ENCODE measurements around the gene CCR5AS.

The CCR5AS gene

DNA sequence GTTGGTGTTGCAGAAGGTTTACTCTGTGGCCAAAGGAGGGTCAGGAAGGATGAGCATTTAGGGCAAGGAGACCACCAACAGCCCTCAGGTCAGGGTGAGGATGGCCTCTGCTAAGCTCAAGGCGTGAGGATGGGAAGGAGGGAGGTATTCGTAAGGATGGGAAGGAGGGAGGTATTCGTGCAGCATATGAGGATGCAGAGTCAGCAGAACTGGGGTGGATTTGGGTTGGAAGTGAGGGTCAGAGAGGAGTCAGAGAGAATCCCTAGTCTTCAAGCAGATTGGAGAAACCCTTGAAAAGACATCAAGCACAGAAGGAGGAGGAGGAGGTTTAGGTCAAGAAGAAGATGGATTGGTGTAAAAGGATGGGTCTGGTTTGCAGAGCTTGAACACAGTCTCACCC, 32.1 kb downstream of the CCR5AS start:
- no peaks in the 10 kb centered on the region for H3K36me3 ChIP-seq (ENCODE audit: control insufficient read depth in 2 of 4, insufficient read depth in 4 of 4, low read length in 3 of 4)
- H3K56ac ChIP-seq (replicated peaks; ENCODE audit: insufficient read length, low read depth, low read length): no peak overlapping the region
- H3K79me2 ChIP-seq (ENCODE audit: control insufficient read depth in 1 of 2, insufficient read depth in 2 of 2, low read length in 2 of 2): no peaks in the 10 kb centered on the region
- no peak overlapping the region for H3K4me3 ChIP-seq (ENCODE audit: extremely low read depth in 1 of 4, insufficient read depth in 2 of 4, low read depth in 3 of 4, low read length in 4 of 4)
- TF ChIP-seq KDM1A (IDR thresholded peaks at IDR 0.05; ENCODE audit: borderline replicate concordance, low read length) (no peak), CHD1 (IDR thresholded peaks at IDR 0.05; ENCODE audit: low read depth, low read length) (no peak), KDM4A (IDR thresholded peaks at IDR 0.05; ENCODE audit: low read depth, low read length, severe bottlenecking) (no peak), SP2 (IDR thresholded peaks at IDR 0.05; ENCODE audit: low read length) (no peak), CBX8 (IDR thresholded peaks at IDR 0.05; ENCODE audit: borderline replicate concordance, low read depth, low read length) (no peak), CBX5 (IDR thresholded peaks at IDR 0.05; ENCODE audit: low read depth, low read length) (no peak), SIX5 (IDR thresholded peaks at IDR 0.05; ENCODE audit: low read depth, low read length) (no peak), EGR1 (IDR thresholded peaks at IDR 0.05; ENCODE audit: borderline replicate concordance, low read depth, low read length) (no peak)
- no peaks in the 10 kb centered on the region for H3K9me3 ChIP-seq (ENCODE audit: insufficient read depth in 2 of 2, low read depth in 1 of 2, low read length in 1 of 2)
- no peak overlapping the region for H3K23ac ChIP-seq (ENCODE audit: insufficient read length)
- no peak overlapping the region for H2BK20ac ChIP-seq (ENCODE audit: low read length)
- H4K91ac ChIP-seq (replicated peaks; ENCODE audit: insufficient read length, low read length): no peak overlapping the region
- H3K27ac ChIP-seq (ENCODE audit: low read depth, low read length): no peak overlapping the region
- 93 to 100% methylated on average over 2 to 3 of the region's 3 CpGs for WGBS, 2 experiments (ENCODE audit: extremely low coverage in 1 of 2, insufficient coverage in 1 of 2, insufficient read length in 1 of 2, insufficient replicate concordance in 2 of 2, low coverage in 1 of 2, low lambda C conversion rate in 2 of 2, missing lambda C conversion rate in 1 of 2)
- no peak overlapping the region for H2BK15ac ChIP-seq (ENCODE audit: low read length)
- H3K4me1 ChIP-seq (replicated peaks in 1 of 4; ENCODE audit: control insufficient read depth in 3 of 4, insufficient read depth in 4 of 4, low read length in 3 of 4): peaks cover 0 to 6% (median 3%) of the 10 kb centered on the region in 4 experiments; a peak in 3 of 7 replicates
- H4K8ac ChIP-seq (ENCODE audit: extremely low read depth, insufficient read depth, low read length): no peak overlapping the region
- CTCF ChIA-PET (ENCODE audit: partially characterized antibody): interaction anchor here (0.7 to 12.9 kb wide), 10 partner anchors 9 to 440 kb away, joined by 3 to 164 read pairs (median 3); no protein-coding TSS in a partner anchor
- H2BK12ac ChIP-seq (ENCODE audit: low read depth, low read length): no peak overlapping the region
- no peak for FAIRE-seq
- H3K4ac ChIP-seq (replicated peaks; ENCODE audit: insufficient read length, low read depth, low read length): no peak overlapping the region
- no peak overlapping the region for H3K4me2 ChIP-seq (ENCODE audit: insufficient read depth in 1 of 2, low read depth in 2 of 2, low read length in 2 of 2)
- H2BK5ac ChIP-seq (ENCODE audit: low read depth, low read length): no peak overlapping the region
- H3K9ac ChIP-seq (replicated peaks in 1 of 4; ENCODE audit: extremely low read depth in 1 of 4, low read depth in 3 of 4, low read length in 3 of 4): no peak overlapping the region
- no peak overlapping the region for H3K18ac ChIP-seq (ENCODE audit: extremely low read depth, low read length)
- H3K14ac ChIP-seq (ENCODE audit: insufficient read length): no peak overlapping the region
- no peaks in the 10 kb centered on the region for H3K23me2 ChIP-seq (ENCODE audit: low read depth, low read length)
- POLR2A ChIA-PET (ENCODE audit: partially characterized antibody): no interaction called here
- H4K5ac ChIP-seq (ENCODE audit: insufficient read length, low read depth, low read length): no peak overlapping the region
- H2BK120ac ChIP-seq (replicated peaks; ENCODE audit: low read depth, low read length): no peak overlapping the region
- H2AK5ac ChIP-seq (ENCODE audit: low read depth, low read length): no peak overlapping the region
- no peak overlapping the region for H2AFZ ChIP-seq (ENCODE audit: low read length)
- no peaks in the 10 kb centered on the region for H3K27me3 ChIP-seq (replicated peaks in 1 of 4; ENCODE audit: control insufficient read depth in 3 of 4, extremely low read depth in 1 of 4, insufficient read depth in 3 of 4, low read length in 3 of 4)
- no peaks in the 10 kb centered on the region for H3K79me1 ChIP-seq (ENCODE audit: low read depth, low read length)
- no peaks in the 10 kb centered on the region for H4K20me1 ChIP-seq (replicated peaks in 1 of 2; ENCODE audit: control insufficient read depth in 1 of 2, insufficient read depth in 2 of 2, low read length in 2 of 2)
- no peak for DNase-seq (ENCODE audit: low read depth in 1 of 2, low spot score in 2 of 2)
